Liver (tissue), 9 donors: ENCODE measurements around the gene GRK2. TPM values are rescaled to one million over a fixed set of nuclear protein-coding genes. Genes with fewer than 3 reads are reported as not detected.

ENCODE experiments used
- DNase-seq: peaks from one replicate; pipeline ENCODE4 v3.0.0-alpha.2; 2017; ENCODE audit warnings: low spot score
- H3K27ac ChIP-seq, 2 donors: one replicate each; pipeline ENCODE4 v1.7.0; 2013; ENCODE audit warnings: inconsistent platforms in 2 of 2, low read length in 2 of 2, control low read depth in 1 of 2, low read depth in 1 of 2, mild to moderate bottlenecking in 1 of 2
- H3K27me3 ChIP-seq, 4 donors: one replicate each; pipeline versions ENCODE4 v1.6.1 to v1.7.0; 2013; ENCODE audit warnings: low read length in 3 of 4, inconsistent platforms in 1 of 4, mild to moderate bottlenecking in 1 of 4, moderate library complexity in 1 of 4; ENCODE audit not compliant: control insufficient read depth in 4 of 4, insufficient read depth in 4 of 4
- H3K36me3 ChIP-seq, 4 donors: one replicate each; pipeline versions ENCODE4 v1.6.1 to v1.7.0; 2013; ENCODE audit warnings: low read length in 3 of 4, mild to moderate bottlenecking in 3 of 4, low read depth in 1 of 4, moderate library complexity in 1 of 4; ENCODE audit not compliant: control insufficient read depth in 4 of 4, insufficient read depth in 3 of 4
- H3K4me1 ChIP-seq, 4 donors: one replicate each; pipeline versions ENCODE4 v1.6.1 to v1.7.0; 2013; ENCODE audit warnings: low read length in 3 of 4, mild to moderate bottlenecking in 3 of 4, moderate library complexity in 1 of 4; ENCODE audit not compliant: control insufficient read depth in 4 of 4, insufficient read depth in 4 of 4
- H3K4me3 ChIP-seq, 3 donors: one replicate each; pipeline versions ENCODE4 v1.6.1 to v1.7.0; 2013; ENCODE audit warnings: low read length in 3 of 3, control low read depth in 1 of 3, low read depth in 1 of 3, mild to moderate bottlenecking in 1 of 3
- H3K9ac ChIP-seq, 2 donors: one replicate each; pipeline ENCODE4 v1.7.0; 2013; ENCODE audit warnings: low read length in 2 of 2, mild to moderate bottlenecking in 2 of 2, moderate library complexity in 2 of 2, control low read depth in 1 of 2, low read depth in 1 of 2
- H3K9me3 ChIP-seq, 4 donors: one replicate each; pipeline versions ENCODE4 v1.6.1 to v1.7.0; 2013; ENCODE audit warnings: low read length in 3 of 4; ENCODE audit not compliant: control insufficient read depth in 4 of 4
- ATF3 ChIP-seq: IDR thresholded peaks from 2 replicates; pipeline ENCODE4 v1.6.1; 2016; ENCODE audit warnings: antibody characterized with exemption
- CTCF ChIP-seq: fragments of 150-350 bp; IDR thresholded peaks from 2 replicates; pipeline ENCODE4 v1.5.1; 2017; ENCODE audit warnings: improper control_type of control experiment, low read depth, low read length; ENCODE audit not compliant: missing input control
- EGR1 ChIP-seq, 2 donors: IDR thresholded peaks; 2 replicates each; pipeline ENCODE4 v1.6.1; 2016 to 2018; ENCODE audit warnings: antibody characterized with exemption in 2 of 2, low read depth in 2 of 2
- FOXA1 ChIP-seq: IDR thresholded peaks from 2 replicates; pipeline ENCODE4 v1.6.1; 2016; ENCODE audit warnings: antibody characterized with exemption
- GABPA ChIP-seq, 2 donors: IDR thresholded peaks in 1 of 2; conservative IDR thresholded peaks in 1 of 2; 2 replicates each; pipeline ENCODE4 v1.6.1; 2016; ENCODE audit warnings: antibody characterized with exemption in 2 of 2, mild to moderate bottlenecking in 1 of 2, moderate library complexity in 1 of 2
- HNF4A ChIP-seq, 2 donors: conservative IDR thresholded peaks; 2 replicates each; pipeline ENCODE4 v1.6.1; 2016; ENCODE audit warnings: antibody characterized with exemption in 2 of 2, mild to moderate bottlenecking in 2 of 2
- HNF4G ChIP-seq: IDR thresholded peaks from 2 replicates; pipeline ENCODE4 v1.6.1; 2016; ENCODE audit warnings: antibody characterized with exemption
- JUND ChIP-seq, 2 donors: IDR thresholded peaks; 2 replicates each; pipeline ENCODE4 v1.6.1; 2016; ENCODE audit warnings: antibody characterized with exemption in 2 of 2
- NR2F2 ChIP-seq: IDR thresholded peaks from 2 replicates; pipeline ENCODE4 v1.6.1; 2016; ENCODE audit warnings: antibody characterized with exemption
- RAD21 ChIP-seq, 2 donors: IDR thresholded peaks; 2 replicates each; pipeline ENCODE4 v1.6.1; 2016; ENCODE audit warnings: antibody characterized with exemption in 2 of 2, mild to moderate bottlenecking in 2 of 2
- REST ChIP-seq: IDR thresholded peaks from 2 replicates; pipeline ENCODE4 v1.6.1; 2016; ENCODE audit warnings: antibody characterized with exemption, mild to moderate bottlenecking
- RXRA ChIP-seq, 2 donors: IDR thresholded peaks; 2 replicates each; pipeline ENCODE4 v1.6.1; 2017 to 2018; ENCODE audit warnings: antibody characterized with exemption in 2 of 2, mild to moderate bottlenecking in 1 of 2
- SP1 ChIP-seq: IDR thresholded peaks from 2 replicates; pipeline ENCODE4 v1.6.1; 2018; ENCODE audit warnings: antibody characterized with exemption, mild to moderate bottlenecking
- TAF1 ChIP-seq: conservative IDR thresholded peaks from 2 replicates; pipeline ENCODE4 v1.6.1; 2016; ENCODE audit warnings: antibody characterized with exemption, mild to moderate bottlenecking
- ZBTB33 ChIP-seq: IDR thresholded peaks from 2 replicates; pipeline ENCODE4 v1.6.1; 2016; ENCODE audit warnings: antibody characterized with exemption
- WGBS: extraction: QIAGEN DNeasy Blood & Tissue Kit; methylation state at CpG from one replicate; pipeline ENCODE4 v1.1.7; 2013; 5-methylcytosine and 5-hydroxymethylcytosine counted together
- polyA plus RNA-seq, 2 donors: library from polyadenylated mRNA; stranded (reverse) in 1 of 2; unstranded in 1 of 2; fragments of 200-250 nt in 1 of 2; fragments of >200 nt in 1 of 2; fragmentation: Nextera tagmentation in 1 of 2; extraction: Ambion mirVana in 1 of 2; gene quantifications; one replicate each; pipeline versions ENCODE4 v1.2.1 to v1.2.3, GENCODE V29; 2013 to 2015
- total RNA-seq, 2 donors: library from RNA; depleted of rRNA; stranded (reverse); fragments of >200 nt; gene quantifications; one replicate each; pipeline ENCODE4 v1.2.3, GENCODE V29; 2014
- donor health status: healthy.
- donor health status: healthy.
- donor health status: healthy.
- donor health status: healthy.
- donor health status: healthy.

Gene GRK2
- total and polyA plus RNA-seq, 4 donors = 13.4 to 41.4 (median 31.7) TPM

DNA sequence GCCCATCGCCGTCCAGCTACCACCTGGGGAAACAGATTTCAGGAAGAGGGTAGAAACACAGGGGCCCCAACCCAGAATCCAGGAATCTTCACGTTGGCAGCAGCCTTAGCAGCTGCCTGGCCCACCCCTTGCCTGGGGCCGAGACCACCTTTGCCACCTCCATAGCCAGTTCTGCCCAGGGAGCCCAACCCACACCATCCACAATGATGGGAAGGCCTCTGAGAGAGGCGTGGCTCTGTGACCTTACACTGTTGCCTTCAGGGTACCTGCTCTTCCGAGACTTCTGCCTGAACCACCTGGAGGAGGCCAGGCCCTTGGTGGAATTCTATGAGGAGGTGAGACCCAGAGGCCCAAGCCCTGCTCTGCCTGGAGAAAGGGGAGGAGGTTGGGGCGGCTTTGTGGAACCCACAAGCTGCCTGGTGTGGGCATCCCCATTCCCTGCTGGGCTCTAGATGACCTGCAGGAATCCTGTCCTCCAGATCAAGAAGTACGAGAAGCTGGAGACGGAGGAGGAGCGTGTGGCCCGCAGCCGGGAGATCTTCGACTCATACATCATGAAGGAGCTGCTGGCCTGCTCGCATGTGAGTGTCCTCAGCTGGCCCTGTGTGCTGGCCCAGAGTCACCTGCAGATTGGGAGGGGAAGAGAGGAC is 12.8 kb downstream of the GRK2 start:
- H3K27ac ChIP-seq = no peak overlapping the region
- H3K4me1 ChIP-seq = peaks cover 2 to 34% (median 11%) of the 10 kb centered on the region in 4 donors
- peaks cover 19 to 41% (median 28%) of the 10 kb centered on the region in 4 donors for H3K36me3 ChIP-seq
- no peaks in the 10 kb centered on the region for H3K9me3 ChIP-seq
- TF ChIP-seq RAD21 (IDR thresholded peaks at IDR 0.05) = no peak
- no peak for TF ChIP-seq SP1
- no peak for TF ChIP-seq HNF4G
- TF ChIP-seq EGR1 (IDR thresholded peaks at IDR 0.05; ENCODE audit: low read depth in 2 of 2) = no peak
- no peak for TF ChIP-seq ATF3
- no peak for TF ChIP-seq NR2F2
- no peak for TF ChIP-seq FOXA1
- no peak for TF ChIP-seq RXRA (IDR thresholded peaks at IDR 0.05)
- TF ChIP-seq CTCF = no peak
- TF ChIP-seq JUND (IDR thresholded peaks at IDR 0.05) = no peak
- TF ChIP-seq HNF4A (conservative IDR thresholded peaks at IDR 0.05) = no peak
- TF ChIP-seq GABPA (IDR thresholded peaks at IDR 0.05 in 1 of 2, conservative IDR thresholded peaks at IDR 0.05 in 1 of 2) = no peak
- TF ChIP-seq ZBTB33 = no peak
- TF ChIP-seq REST = no peak
- TF ChIP-seq TAF1 = no peak
- no peaks in the 10 kb centered on the region for H3K27me3 ChIP-seq
- H3K4me3 ChIP-seq = no peak overlapping the region
- no peak for DNase-seq
- WGBS = 90% methylated on average over 14 of the region's 14 CpGs
- no peak overlapping the region for H3K9ac ChIP-seq
